ENCODE data around the gene TGFB2.

- no peak for TF ChIP-seq CTCF (IDR thresholded peaks at IDR 0.05; ENCODE audit: poor library complexity, severe bottlenecking)
- no peak for TF ChIP-seq RAD21 (conservative IDR thresholded peaks at IDR 0.05)
- TF ChIP-seq EZH2 (IDR thresholded peaks at IDR 0.05; ENCODE audit: borderline replicate concordance, insufficient read depth, low read length, poor library complexity, severe bottlenecking), result no peak
- TF ChIP-seq POLR2AphosphoS5 (IDR thresholded peaks at IDR 0.05), result no peak
- TF ChIP-seq EP300 (conservative IDR thresholded peaks at IDR 0.05; ENCODE audit: poor library complexity, severe bottlenecking), result no peak
Observed at GRCh38 chr1:218328769-218329168, 16.4 kb upstream of the TGFB2 start.

All from neural cell (in vitro differentiated cells).